DND-41 (cell line): Measurements from ENCODE around the gene TRAPPC10.

Experiments
- ATAC-seq: fragments of 200-7000 bp; cut with Tn5 transposase; 3 replicates; pipeline ENCODE4 v1.9.1; 2021; ENCODE audit warnings: low read depth; ENCODE audit not compliant: insufficient read depth
- DNase-seq: peaks from one replicate; pipeline ENCODE4 v3.0.0-alpha.2; 2020
- H2AFZ ChIP-seq: 2 replicates; pipeline ENCODE4 v1.6.0; 2012; ENCODE audit warnings: low read depth, low read length
- H3K27ac ChIP-seq: 2 replicates; pipeline ENCODE4 v1.5.1; 2012; ENCODE audit warnings: low read length, inconsistent platforms
- H3K27me3 ChIP-seq: fragments of 200-600 bp; sonication (generic); 2 replicates; pipeline ENCODE4 v1.6.0; 2012; ENCODE audit warnings: low read length, mild to moderate bottlenecking, inconsistent platforms; ENCODE audit not compliant: insufficient read depth, poor library complexity
- H3K36me3 ChIP-seq: 2 replicates; pipeline ENCODE4 v1.5.1; 2012; ENCODE audit warnings: low read length, inconsistent platforms; ENCODE audit not compliant: insufficient read depth
- H3K4me1 ChIP-seq: 2 replicates; pipeline ENCODE4 v1.5.1; 2012; ENCODE audit warnings: mild to moderate bottlenecking, low read length; ENCODE audit not compliant: insufficient read depth
- H3K4me2 ChIP-seq: 2 replicates; pipeline ENCODE4 v1.6.0; 2012; ENCODE audit warnings: mild to moderate bottlenecking, moderate library complexity, low read length, inconsistent platforms; ENCODE audit not compliant: insufficient read depth
- H3K4me3 ChIP-seq, 2 experiments: fragments of 200-600 bp in 1 of 2; shearing (Covaris generic) in 1 of 2; 2 replicates each; pipeline ENCODE4 v1.5.1; 2012 to 2016; ENCODE audit warnings: inconsistent platforms in 2 of 2, low read length in 2 of 2, mild to moderate bottlenecking in 2 of 2, low read depth in 1 of 2, moderate library complexity in 1 of 2
- H3K79me2 ChIP-seq: 2 replicates; pipeline ENCODE4 v1.6.0; 2012; ENCODE audit warnings: low read length, inconsistent platforms; ENCODE audit not compliant: insufficient read depth
- H3K9ac ChIP-seq: 2 replicates; pipeline ENCODE4 v1.6.0; 2012; ENCODE audit warnings: low read depth, mild to moderate bottlenecking, inconsistent platforms, low read length, moderate library complexity
- H3K9me3 ChIP-seq: 2 replicates; pipeline ENCODE4 v1.5.1; 2012; ENCODE audit warnings: low read length, moderate library complexity, mild to moderate bottlenecking, inconsistent platforms; ENCODE audit not compliant: insufficient read depth, severe bottlenecking
- H4K20me1 ChIP-seq: 2 replicates; pipeline ENCODE4 v1.6.0; 2012; ENCODE audit warnings: low read length; ENCODE audit not compliant: insufficient read depth
- EZH2 ChIP-seq: IDR thresholded peaks from 3 replicates; pipeline ENCODE4 v1.6.1; 2012; ENCODE audit warnings: borderline replicate concordance, low read depth, mild to moderate bottlenecking, moderate library complexity, low read length, inconsistent platforms; ENCODE audit not compliant: severe bottlenecking
- TF ChIP-seq, protein P1 (sequence below): IDR thresholded peaks from 2 replicates; pipeline ENCODE4 v1.5.1; 2012; ENCODE audit warnings: borderline replicate concordance, low read length, moderate library complexity, mild to moderate bottlenecking; ENCODE audit not compliant: poor library complexity, severe bottlenecking; ENCODE audit errors: extremely low read depth

TRAPPC10 gene

DNA sequence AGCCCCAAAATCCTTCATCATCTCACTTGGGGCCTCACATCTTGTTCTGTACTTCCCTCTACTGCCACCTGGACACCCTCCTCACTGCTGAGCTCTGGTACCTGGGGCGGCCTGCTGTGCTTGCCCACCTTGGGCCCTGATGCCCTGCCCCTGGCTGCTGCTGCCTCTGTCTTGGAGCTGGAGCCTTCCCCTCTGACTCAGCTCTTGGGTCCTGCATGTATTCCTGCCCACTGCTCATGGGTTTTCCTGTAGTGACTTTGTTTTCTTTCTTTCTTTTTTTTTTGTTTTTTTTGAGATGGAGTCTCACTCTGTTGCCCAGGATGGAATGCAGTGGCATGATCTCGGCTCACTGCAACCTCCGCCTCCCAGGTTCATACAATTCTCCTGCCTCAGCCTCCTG, 37.5 kb downstream of the TRAPPC10 start:
- no peak for ATAC-seq
- Histone ChIP-seq H3K36me3 (peaks cover 77% of the 10 kb centered on the region), H3K79me2 (peaks cover 72% of the 10 kb centered on the region)

DNA sequence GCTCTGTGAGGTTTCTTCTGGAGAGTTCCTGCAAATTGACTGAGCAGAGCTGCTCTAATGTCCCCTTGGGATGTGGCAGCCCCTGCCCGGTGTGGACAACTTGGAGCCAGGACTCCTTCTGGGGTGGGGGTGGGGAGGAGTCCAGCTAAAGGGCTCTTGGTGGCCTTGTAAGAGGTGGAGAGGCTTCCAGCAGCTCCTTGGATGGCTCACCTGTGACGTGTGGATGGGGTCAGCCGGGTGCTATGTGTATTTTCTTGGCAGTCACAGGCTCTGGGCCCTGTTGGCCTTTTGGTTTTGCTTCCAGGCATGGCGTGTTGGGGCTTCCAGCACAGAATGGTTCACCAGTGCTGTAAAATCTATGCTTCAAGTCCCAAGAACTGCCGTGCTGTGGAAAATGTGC, 38.2 kb downstream of the TRAPPC10 start:
- H2AFZ ChIP-seq: no peak overlapping the region
- no peak overlapping the region for H3K27ac ChIP-seq
- H3K27me3 ChIP-seq: no peaks in the 10 kb centered on the region
- TF ChIP-seq, protein P1, sequence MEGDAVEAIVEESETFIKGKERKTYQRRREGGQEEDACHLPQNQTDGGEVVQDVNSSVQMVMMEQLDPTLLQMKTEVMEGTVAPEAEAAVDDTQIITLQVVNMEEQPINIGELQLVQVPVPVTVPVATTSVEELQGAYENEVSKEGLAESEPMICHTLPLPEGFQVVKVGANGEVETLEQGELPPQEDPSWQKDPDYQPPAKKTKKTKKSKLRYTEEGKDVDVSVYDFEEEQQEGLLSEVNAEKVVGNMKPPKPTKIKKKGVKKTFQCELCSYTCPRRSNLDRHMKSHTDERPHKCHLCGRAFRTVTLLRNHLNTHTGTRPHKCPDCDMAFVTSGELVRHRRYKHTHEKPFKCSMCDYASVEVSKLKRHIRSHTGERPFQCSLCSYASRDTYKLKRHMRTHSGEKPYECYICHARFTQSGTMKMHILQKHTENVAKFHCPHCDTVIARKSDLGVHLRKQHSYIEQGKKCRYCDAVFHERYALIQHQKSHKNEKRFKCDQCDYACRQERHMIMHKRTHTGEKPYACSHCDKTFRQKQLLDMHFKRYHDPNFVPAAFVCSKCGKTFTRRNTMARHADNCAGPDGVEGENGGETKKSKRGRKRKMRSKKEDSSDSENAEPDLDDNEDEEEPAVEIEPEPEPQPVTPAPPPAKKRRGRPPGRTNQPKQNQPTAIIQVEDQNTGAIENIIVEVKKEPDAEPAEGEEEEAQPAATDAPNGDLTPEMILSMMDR: no peak
- no peak for TF ChIP-seq EZH2
- H3K4me2 ChIP-seq: no peak overlapping the region
- DNase-seq: no peak
- H3K79me2 ChIP-seq: peaks cover 75% of the 10 kb centered on the region
- peaks cover 81% of the 10 kb centered on the region for H3K36me3 ChIP-seq
- H3K4me1 ChIP-seq: no peaks in the 10 kb centered on the region
- H3K9me3 ChIP-seq: no peaks in the 10 kb centered on the region
- no peak overlapping the region for H3K9ac ChIP-seq
- ATAC-seq: no peak
- no peak overlapping the region for H3K4me3 ChIP-seq
- peaks cover 57% of the 10 kb centered on the region for H4K20me1 ChIP-seq

More for the DNA sequence above, 37.5 kb downstream of the TRAPPC10 start:
- Histone ChIP-seq H3K9me3 (no peaks in the 10 kb centered on the region), H4K20me1 (peaks cover 55% of the 10 kb centered on the region), H3K4me1 (no peaks in the 10 kb centered on the region), H2AFZ (no peak overlapping the region), H3K4me2 (no peak overlapping the region), H3K27me3 (no peaks in the 10 kb centered on the region), H3K9ac (no peak overlapping the region), H3K27ac (no peak overlapping the region), H3K4me3 (no peak overlapping the region)
- no peak for DNase-seq
- TF ChIP-seq EZH2: no peak
- TF ChIP-seq, protein P1: no peak

- H3K27ac ChIP-seq: no peak overlapping the region
These were observed 39.4 kb downstream of the TRAPPC10 start for GRCh38 chr21:44051462-44051941.

More at GRCh38 chr21:44051462-44051941, 39.4 kb downstream of the TRAPPC10 start:
- H3K36me3 ChIP-seq: peaks cover 86% of the 10 kb centered on the region
- peaks cover 65% of the 10 kb centered on the region for H3K79me2 ChIP-seq
- H3K4me2 ChIP-seq: no peak overlapping the region
- no peaks in the 10 kb centered on the region for H3K4me1 ChIP-seq
- TF ChIP-seq, protein P1: no peak
- no peak for TF ChIP-seq EZH2
- H3K9ac ChIP-seq: no peak overlapping the region
- no peak for DNase-seq
- no peak overlapping the region for H3K4me3 ChIP-seq
- no peaks in the 10 kb centered on the region for H3K27me3 ChIP-seq
- no peak for ATAC-seq
- peaks cover 61% of the 10 kb centered on the region for H4K20me1 ChIP-seq
- no peaks in the 10 kb centered on the region for H3K9me3 ChIP-seq
- H2AFZ ChIP-seq: no peak overlapping the region
